Upper lobe of left lung (tissue), 4 donors: ENCODE results near the gene LYRM4.

Experiments used
- POLR2A ChIP-seq, 4 donors: fragments of 450-650 bp; IDR thresholded peaks; one replicate each; pipeline ENCODE4 v1.5.1; 2016 to 2017; ENCODE audit warnings: antibody characterized with exemption in 4 of 4, mild to moderate bottlenecking in 2 of 4
- POLR2AphosphoS5 ChIP-seq, 2 donors: sonication (generic); formaldehyde crosslinking; IDR thresholded peaks; one replicate each; pipeline ENCODE4 v1.5.1; 2017; ENCODE audit warnings: antibody characterized with exemption in 2 of 2
- TF ChIP-seq, protein P1 (sequence below), 6 experiments: fragments of 450-650 bp in 4 of 6; fragments of 200-600 bp in 2 of 6; sonication (generic) in 2 of 6; IDR thresholded peaks; one replicate each; pipeline ENCODE4 v1.5.1; 2016 to 2019; ENCODE audit warnings: antibody characterized with exemption in 6 of 6

DNA sequence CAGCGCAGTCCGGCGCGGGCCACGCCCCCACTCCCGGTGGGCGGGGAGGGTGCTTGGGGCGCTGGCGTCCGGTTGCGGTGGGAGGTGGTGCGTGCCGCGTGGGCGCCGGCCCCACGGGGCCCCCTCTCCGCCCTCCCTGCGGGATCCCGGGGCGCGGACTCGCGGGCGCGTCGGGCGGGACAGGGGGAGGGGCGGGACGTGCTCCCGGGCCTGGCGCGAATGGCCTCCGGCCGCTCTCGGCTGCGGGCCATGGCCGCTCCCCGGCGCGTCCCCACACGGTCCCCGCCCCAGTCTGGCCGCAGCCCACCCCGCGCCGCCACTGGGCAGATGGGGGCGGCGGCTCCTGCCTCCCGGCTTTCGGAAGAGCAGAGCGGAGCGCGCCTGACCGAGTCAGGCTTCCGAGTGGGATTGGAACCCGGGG, 176.4 kb downstream of the LYRM4 start:
- no peak for TF ChIP-seq POLR2AphosphoS5 (IDR thresholded peaks at IDR 0.05)
- TF ChIP-seq, protein P1, sequence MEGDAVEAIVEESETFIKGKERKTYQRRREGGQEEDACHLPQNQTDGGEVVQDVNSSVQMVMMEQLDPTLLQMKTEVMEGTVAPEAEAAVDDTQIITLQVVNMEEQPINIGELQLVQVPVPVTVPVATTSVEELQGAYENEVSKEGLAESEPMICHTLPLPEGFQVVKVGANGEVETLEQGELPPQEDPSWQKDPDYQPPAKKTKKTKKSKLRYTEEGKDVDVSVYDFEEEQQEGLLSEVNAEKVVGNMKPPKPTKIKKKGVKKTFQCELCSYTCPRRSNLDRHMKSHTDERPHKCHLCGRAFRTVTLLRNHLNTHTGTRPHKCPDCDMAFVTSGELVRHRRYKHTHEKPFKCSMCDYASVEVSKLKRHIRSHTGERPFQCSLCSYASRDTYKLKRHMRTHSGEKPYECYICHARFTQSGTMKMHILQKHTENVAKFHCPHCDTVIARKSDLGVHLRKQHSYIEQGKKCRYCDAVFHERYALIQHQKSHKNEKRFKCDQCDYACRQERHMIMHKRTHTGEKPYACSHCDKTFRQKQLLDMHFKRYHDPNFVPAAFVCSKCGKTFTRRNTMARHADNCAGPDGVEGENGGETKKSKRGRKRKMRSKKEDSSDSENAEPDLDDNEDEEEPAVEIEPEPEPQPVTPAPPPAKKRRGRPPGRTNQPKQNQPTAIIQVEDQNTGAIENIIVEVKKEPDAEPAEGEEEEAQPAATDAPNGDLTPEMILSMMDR (IDR thresholded peaks at IDR 0.05), result no peak
- TF ChIP-seq POLR2A (IDR thresholded peaks at IDR 0.05), result no peak
